Frontal cortex (tissue), 4 donors: Measurements from ENCODE around the gene TXNL4A. TPM values are rescaled to one million over a fixed set of nuclear protein-coding genes. Genes with fewer than 3 reads are reported as not detected.

Experiments used
- DNase-seq, 2 donors: peaks; one replicate each; pipeline ENCODE4 v3.0.0; 2012; ENCODE audit warnings: low spot score in 2 of 2
- FAIRE-seq: peaks from 2 replicates; lab custom pipeline; 2012; peaks lifted over from hg19 to GRCh38; lab: Jason Lieb, UNC
- total RNA-seq: library from RNA; depleted of rRNA; stranded (reverse); fragments of >200 nt; gene quantifications from one replicate; pipeline ENCODE4 v1.2.3, GENCODE V29; 2014
- donor health status: control.
- donor health status: control.
- donor health status: control.

TXNL4A gene
- total RNA-seq, 1 donor from 2014 or later = 39.1 TPM

DNA sequence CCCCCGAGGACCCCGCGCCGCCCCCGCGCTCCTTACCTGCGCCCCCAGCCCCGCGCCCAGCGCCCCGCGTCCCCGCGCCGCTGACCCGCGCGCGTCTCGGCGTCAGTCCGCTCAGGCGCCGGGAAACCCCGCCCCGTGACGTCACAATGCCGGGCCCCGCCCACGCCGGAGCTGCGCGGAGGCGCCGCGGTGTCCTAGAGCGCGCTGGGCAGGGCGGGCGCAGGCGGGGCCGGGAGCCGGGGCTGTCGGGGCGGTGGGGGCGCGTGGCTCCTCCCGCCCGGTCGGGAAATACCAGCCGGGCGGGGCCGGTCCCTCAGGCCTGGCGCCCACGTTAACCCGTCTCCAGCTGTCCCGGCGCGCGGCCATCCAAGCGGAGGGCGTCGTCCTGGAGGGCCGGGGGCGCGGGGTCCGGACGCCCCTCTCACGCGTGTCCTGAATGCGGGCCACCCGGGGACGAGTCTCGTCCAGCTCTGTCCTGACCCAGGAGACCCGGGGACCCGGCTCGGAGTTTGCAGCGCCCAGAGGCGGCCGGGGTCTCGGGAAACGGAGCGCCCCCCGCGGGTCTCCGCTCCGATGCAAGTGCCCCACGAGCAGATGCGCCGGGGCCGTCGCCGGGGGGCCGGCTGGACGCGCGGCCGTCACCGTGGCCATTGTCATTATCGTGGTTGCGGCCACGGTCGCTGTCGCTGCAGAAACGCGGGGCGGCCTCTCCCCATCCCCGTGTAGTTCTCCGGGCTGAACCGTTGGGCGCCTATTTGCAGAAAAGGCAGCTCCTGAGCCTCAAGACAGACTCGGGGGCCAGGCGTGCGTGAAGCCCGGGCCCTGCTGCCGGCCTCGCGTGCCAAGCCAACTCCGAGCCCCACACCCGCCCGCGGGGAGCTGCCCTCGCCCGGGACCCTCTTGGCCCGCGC is 36.6 kb downstream of the TXNL4A start, which contains the start of gene SLC66A2:
Gene SLC66A2 (minus strand): TSS at position 109 of the 911 bp plus-strand sequence. CDS start 727 bp downstream, outside the sequence.
- DNase-seq = peak; percentile 98 to 99
- FAIRE-seq = no peak

DNA sequence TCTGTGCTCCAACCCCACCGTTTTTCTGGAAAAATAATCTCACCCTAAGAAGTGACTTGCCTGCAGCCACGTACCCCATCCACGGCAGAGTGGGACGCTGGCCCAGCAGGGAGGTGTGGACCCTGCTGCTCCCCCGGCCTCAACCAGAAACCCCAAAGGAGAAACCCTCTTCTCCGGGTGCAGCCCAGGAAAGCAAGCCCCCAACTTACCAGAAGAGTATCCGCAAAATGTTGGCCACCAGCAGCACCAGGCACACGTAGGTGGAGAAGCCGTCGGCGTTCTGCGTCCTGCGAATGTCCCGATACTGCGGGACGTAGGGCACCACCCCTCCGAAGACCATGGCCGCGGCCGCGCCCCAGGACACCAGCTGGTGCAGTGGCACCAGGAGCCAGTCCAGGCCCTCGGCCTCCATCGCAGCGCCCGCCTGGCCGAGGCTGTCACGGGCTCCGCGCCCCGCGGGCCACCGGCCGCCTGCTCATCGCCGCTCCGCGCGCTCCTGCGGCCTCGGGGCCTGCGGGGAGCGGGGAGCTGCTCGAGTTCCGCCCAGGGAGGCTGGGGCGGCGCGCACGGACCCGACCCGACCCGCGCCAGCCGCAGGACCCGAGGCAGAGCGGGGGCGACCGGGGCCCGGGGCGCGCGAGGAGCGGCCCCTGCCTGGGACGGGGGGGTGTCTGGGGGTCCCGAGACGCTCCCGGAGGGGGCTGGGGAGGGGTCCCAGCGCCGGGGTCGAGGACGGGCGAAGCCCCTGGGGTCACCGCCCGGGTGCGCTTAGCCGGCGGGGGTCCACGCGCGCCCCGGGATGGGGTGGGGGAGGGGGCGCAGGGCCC is 37.6 kb downstream of the TXNL4A start:
- peak; percentile 46 to 52 for DNase-seq
- no peak for FAIRE-seq

DNA sequence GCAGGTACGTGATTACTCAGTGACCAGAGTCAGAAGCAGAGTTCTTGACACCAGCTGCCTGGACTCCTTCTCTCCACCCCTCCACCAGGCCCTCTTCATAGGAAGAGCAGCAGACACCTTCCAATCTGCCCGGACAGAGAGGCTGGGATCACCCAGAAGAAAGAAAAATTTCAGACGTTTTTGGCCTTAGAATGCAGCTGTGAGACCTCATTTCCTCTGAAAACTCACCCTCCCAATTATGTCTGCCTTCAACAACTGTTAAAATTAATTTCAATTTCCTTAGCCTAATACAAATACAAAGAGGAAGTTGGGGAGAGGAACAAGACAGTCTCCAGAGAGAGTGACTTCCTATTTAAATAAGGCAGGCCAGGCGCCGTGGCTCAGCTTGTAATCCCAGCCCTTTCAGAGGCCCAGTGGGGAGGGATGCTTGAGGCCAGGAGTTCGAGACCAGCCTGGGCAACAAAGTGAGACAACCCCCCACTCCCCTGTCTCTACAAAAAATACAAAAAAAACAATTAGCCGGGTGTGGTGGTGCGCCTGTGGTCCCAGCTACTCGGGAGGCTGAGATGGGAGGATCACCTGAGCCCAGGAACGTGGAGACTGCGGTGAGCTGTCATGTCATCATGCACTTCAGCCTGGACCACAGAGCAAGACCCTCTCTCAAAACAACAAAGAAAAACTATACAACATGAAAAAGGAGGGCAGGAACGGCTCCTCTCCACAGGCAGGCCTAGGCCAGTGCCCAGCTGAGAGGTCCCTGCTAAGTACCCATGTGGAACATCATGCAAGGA is 38.5 kb downstream of the TXNL4A start:
- FAIRE-seq (no peak), DNase-seq (no peak)

DNA sequence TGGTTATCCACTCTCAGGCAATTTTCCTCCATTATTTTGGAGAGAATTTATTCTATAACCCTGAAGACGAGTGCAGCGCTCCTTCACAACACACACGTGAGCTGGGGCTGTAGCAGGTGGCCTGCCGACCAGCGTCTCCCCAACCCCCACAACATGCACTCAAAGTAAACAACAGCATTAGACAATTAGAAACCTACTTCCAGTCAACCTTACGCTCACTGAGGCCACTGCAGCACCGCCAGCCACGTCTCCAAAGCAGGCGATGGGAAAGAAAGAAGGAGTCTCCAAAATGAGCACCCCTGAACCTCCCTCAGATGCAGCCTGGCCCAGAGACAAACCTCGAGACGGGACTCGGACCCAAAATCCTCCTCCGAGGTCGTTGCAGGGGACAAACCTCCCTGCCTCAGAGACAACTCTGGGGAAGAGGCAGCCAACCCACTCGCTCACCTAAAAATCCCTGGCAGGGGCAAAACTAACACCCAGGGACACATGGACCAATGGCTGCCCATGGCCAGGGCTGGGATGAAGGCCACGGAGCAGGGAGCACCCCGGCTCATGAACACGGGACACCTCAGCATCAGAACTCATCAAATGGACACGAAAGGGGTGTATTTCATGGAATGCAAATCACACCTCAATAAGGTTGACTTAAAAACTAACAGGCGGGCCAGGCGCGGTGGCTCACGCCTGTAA is 39.5 kb downstream of the TXNL4A start:
- FAIRE-seq (no peak), DNase-seq (no peak)

DNA sequence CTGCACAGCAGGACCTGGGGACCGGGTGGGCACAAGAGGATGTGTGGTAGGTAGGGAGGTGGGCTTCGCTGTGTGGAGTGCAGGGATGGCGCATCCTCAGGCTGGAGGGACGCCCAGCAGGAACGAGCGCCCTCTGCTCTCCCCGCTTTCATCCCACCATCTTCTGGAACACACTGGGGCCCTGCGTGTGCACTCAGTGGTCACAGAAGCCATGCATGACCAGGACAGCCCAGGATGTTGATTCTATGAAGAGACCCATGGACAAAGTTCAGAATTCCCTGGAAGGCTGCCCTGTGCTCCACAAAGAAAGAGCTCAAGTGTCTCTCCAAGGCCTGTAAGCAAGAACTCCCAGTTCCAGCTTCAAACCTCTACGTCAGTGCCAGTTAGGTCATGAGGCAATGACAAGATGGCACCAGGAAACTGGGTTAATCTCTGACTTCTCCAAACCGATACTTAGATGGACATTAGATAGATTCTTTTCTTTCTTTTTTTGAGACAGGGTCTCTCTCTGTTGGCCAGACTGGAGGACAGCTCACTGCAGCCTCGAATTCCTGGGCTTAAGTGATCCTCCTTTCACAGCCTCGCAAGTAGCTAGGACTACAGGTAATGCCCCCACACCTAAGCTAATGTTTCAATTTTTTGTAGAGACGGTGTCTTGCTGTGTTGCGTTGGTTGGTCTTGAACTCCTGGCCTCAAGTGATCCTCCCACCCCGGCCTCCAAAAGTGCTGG is 40.3 kb downstream of the TXNL4A start:
- DNase-seq = no peak
- no peak for FAIRE-seq

DNA sequence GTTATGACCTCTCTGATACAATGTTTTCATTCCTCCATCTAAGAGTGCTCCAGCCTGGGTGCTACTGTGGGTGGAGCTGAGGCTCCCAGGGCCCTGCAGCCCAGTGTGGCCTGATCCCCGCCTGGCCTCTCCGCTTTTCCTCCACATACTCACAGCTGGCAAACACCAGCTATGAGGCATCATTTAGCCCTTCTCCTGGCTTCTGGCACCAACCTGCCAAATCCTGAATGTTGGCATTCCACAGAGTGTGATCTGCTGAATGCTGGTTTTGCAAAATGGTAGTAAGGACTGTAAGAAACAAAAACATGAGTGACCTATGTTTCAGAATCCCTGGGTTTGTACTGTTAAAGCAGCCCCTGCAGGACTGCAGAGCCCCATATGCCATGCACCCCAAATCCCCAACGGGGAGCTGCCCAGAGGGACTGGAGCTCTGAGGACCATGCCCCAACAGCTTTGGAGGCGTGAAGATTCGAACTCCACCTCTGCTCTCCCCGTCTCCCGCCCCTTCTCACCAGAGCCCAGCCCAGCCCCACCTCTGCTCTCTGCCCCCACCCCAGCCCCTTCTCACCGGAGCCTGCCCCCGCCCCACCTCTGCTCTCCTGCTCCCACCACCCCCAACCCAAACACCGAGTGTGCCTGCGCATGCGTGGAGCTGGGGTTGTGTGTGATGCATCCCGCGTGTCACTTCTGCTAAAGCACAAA is 41.2 kb downstream of the TXNL4A start:
- no peak for DNase-seq

DNA sequence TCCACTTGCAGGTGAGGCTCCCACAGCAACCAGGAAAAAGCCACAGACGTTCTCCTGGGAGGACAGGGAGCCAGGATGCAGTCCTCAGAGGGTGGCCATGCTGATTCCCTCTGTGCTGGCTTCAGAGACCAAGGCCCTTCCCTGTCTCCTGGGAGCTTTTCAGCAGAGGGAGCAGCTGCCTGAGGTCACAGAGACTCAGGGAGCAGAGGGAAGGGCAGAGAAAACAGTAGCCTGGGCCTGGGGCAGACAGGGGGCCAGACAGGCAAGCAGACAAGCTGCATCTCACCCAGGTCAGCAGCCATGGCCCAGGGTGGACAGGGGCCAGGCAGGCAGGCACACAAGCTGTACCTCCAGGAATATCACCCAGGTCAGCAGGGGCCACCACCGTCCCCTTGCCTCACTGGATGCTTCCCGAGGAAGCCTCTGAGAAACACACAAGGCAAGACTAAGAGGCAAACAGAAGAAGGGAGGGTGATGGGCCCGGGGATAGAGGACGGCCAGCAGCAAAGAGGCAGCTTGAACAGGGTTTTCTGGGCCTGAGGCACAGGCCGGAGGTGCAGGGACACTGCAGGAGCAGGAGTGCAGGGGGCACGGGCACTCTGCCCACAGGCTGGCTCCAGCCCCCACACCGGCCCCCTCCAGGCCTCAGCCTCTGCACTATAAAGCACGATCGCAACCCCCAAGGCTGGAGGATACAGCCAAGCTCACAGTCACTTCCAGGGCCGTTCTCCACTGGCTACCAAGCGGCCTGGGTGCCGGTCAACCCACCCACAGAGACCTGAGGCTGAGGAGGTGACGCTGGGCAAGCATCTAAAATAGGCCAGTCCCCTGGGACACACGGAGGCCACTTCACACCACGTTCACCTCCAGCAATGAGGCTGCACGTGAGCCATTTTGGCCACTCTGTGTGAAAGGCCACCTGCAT is 43.0 kb downstream of the TXNL4A start:
- DNase-seq = no peak
- FAIRE-seq = no peak

More for the DNA sequence above, 41.2 kb downstream of the TXNL4A start:
- no peak for FAIRE-seq

DNA sequence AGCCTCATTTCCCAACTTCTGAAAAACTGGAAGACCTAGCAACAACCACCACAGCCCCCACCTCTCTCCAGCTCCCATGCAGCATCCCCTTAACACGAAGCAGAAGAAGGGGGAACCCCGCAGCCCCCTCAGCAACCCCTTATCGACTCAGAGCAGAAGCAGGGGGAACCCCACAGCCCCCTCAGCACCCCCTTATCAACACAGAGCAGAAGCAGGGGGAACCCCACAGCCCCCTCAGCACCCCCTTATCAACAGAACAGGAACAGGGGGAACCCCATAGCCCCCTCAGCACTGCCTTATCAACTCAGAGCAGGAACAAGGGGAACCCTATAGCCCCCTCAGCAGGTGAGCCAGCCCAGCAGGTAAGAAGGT is 43.6 kb downstream of the TXNL4A start:
- DNase-seq (no peak), FAIRE-seq (no peak)

DNA sequence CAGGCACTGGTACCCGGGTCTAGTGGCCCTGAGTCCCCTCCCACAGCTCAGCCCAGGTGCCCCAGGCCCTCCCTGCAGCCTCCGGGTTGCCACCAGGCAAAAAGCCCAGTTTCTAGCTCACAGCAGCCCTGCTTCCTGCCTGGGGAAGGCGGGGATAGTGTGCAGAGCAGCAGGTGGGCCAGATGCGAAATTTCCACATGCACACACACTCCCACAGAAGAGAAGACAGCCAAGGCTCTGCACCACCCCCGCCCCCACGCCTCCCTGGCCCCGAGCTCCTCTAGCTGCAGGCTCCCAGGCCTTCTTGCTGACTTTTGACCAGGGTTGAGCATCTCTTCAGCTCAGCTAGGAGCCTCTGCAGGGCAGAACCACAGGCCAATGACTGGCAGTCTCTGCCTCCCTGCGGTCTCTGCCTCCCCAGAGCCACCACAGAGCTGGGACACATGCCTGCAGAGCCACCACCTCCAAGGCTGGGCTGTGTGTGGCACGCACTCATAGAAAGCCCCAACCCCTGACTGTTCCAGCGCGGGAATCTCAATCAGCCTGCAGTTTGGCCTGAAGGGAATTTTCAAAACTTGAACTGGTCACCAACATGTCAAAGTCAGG is 44.1 kb downstream of the TXNL4A start:
- peak in 1 of 2 donors; percentile 50 for DNase-seq

DNA sequence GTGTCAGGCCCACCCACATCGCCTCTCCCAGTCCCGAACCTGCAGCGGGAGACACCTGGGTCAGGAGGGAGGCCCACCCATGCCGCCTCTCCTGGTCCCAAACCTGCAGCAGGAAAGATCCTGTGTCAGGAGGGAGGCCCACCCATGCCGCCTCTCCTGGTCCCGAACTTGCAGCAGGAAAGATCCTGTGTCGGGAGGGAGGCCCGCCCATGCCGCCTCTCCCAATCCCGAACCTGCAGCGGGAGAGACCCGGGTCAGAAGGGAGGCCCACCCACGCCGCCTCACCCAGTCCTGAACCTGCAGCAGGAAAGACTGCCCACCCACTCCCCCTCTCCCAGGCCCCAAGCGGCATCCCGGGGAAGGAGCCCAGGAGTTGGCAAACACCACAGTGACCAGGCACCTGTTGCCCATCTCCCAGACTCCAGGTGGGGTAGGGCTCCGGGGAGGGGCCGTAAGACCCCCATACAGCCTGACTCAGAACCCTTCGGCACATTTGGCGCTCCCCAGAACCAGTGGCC is 44.7 kb downstream of the TXNL4A start:
- no peak for DNase-seq
- FAIRE-seq = no peak

More for the DNA sequence above, 44.1 kb downstream of the TXNL4A start:
- FAIRE-seq = no peak

DNA sequence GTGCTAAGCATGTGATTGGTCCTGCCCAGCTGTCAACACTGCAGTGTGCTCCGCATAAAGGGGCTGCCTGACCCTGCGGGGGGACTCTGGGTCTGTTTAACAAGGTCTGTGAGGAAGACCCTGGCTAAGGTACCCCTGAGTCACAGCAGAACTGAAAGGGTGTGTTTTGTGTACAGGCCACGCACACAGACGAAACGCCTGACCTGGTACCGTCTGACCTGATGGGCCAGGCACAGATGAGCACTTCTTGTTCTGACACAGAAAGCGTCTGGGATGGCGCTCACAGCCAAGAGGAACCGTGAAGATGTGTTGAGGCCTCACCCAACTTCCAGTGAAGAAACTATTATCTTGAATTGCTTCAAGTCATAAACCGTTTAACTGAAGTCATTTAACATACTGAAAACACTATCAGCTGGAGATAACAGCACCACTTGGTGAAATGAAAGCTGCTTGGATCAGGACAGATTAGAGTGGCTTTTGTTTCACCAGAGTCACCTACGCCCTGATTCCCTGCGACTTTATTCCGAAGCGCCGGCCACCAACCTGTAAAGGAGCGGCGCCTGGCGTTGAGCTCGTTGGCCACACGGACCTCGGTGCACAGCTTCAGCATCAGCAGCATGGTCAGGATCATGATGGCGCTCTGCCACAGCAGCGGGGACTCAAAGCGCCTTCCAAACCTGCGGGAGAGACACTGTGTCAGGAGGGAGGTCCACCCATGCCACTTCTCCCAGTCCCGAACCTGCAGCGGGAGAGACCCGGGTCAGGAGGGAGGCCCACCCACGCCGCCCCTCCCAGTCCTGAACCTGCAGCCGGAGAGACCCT is 45.4 kb downstream of the TXNL4A start:
- FAIRE-seq = no peak
- no peak for DNase-seq

DNA sequence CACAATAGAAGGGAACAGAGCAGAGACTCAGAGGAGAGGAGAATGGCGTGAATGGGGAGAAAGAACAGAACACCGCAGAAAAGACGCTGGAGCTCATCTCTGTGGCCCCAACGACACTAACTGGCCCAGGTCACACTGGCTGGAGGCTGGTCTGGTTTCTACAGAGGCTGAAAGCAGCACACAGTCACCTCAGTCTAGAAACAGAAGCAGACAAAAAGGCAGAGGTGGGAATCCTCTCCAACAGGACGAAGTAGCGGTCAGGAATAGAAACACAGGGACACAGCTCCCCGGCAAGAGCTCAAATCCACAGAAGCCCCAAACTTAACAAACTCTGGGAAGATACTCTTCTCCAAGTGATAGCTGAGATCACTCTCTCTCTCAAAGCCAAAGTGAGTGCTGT is 46.2 kb downstream of the TXNL4A start:
- FAIRE-seq = no peak
- no peak for DNase-seq

DNA sequence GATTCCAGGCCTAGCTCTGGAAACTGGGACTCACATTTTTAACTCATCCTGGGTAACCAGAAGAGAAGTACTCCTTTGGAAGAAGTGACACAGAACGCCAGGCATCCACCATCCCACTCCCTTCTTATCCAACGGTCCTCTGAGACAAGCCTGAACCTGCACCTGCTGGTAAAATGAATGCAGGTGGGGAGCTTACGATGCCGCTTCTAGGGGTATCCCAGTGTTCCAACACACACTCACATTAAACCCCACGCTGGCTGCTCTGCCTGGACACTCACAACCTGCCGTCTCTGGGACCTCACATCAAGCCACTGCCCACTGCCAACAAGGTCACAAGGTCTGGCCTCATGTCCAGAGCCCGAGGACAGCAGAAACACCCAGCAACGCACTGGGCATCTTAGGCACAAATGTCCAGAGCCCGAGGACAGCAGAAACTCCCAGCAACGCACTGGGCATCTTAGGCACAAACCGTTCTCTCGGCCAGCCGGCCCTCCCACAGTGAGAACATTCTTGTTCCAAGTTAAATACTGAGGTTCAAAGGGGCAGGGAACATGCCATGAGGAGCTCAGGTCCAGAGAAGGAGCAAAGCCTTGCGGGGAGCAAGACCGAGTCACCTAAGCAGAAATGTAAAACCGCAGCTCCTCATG is 46.8 kb downstream of the TXNL4A start:
- FAIRE-seq (no peak), DNase-seq (no peak)

DNA sequence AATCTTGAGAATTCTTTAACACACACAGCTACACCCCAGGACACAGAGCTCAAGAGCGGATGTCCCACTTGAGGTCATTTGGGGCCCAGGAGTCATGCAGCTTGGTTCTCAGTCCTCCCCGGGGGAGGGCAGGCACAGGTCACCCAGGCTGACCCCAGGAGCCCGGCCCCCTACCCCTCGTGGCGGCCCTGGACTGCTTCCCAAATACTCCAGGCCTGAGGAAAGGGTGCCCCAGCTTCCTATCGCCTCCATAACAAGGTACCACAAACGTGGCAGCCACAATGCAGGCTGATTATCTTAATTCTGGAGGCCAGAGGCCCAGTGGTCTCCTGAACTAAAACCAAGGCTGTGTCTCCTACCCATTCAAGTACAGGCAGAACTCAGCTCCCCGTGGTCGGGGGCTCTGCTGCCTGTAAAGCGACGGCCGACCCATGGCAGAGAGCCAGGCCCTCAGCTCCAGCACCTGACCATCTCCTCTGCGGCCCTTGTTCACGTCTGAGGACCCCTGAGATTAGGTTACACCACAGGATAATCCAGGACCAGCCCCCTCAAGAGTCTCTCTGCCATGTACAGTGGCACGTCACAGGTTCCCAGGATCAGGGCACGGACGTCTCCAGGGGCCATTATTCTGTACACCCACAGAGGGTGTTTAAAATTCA is 47.4 kb downstream of the TXNL4A start:
- DNase-seq (no peak), FAIRE-seq (no peak)
